PC-9 (cell line): Measurements from ENCODE around the gene LRRC71. TPM values are rescaled to one million over a fixed set of nuclear protein-coding genes. Genes with fewer than 3 reads are reported as not detected.

Experiments used
- BruUV-seq: library from RNA; stranded (reverse); fragments of 400-500 nt; replicated peaks from 2 replicates; lab custom pipeline; 2021; lab: Mats Ljungman, UMichigan
- CTCF ChIA-PET: fragments of 300-600 bp; sonication (Branson Sonifier 250); formaldehyde crosslinking; loops from one replicate; lab custom pipeline; 2022; ENCODE audit warnings: antibody characterized with exemption; lab: Charles Lee
- POLR2A ChIA-PET: fragments of 300-600 bp; sonication (Branson Sonifier 250); formaldehyde crosslinking; loops from one replicate; lab custom pipeline; 2022; ENCODE audit warnings: antibody characterized with exemption; ENCODE audit not compliant: unreplicated experiment; lab: Charles Lee
- DNase-seq, 2 experiments: peaks; one replicate each; pipeline versions ENCODE4 v3.0.0 to v3.0.0-alpha.2; 2015 to 2022; ENCODE audit warnings: mixed read lengths in 1 of 2
- H2AFZ ChIP-seq: fragments of 200-600 bp; sonication (generic); 2 replicates; pipeline ENCODE4 v1.8.1; 2017; ENCODE audit warnings: antibody characterized with exemption
- H3F3A ChIP-seq: fragments of 200-600 bp; sonication (generic); 2 replicates; pipeline ENCODE4 v1.8.1; 2017; ENCODE audit warnings: antibody characterized with exemption, mild to moderate bottlenecking, low read depth; ENCODE audit not compliant: insufficient read depth
- H3K27ac ChIP-seq: fragments of 200-600 bp; sonication (generic); 2 replicates; pipeline ENCODE4 v1.6.1; 2016; ENCODE audit warnings: mixed run types
- H3K27me3 ChIP-seq: fragments of 200-600 bp; sonication (generic); 2 replicates; pipeline ENCODE4 v1.6.1; 2016; ENCODE audit warnings: low read depth, mixed run types; ENCODE audit not compliant: insufficient read depth
- H3K36me3 ChIP-seq: fragments of 200-600 bp; sonication (generic); 2 replicates; pipeline ENCODE4 v1.6.1; 2016; ENCODE audit warnings: low read depth, mixed run types
- H3K4me1 ChIP-seq: fragments of 200-600 bp; sonication (generic); replicated peaks from 2 replicates; pipeline ENCODE4 v1.6.1; 2016; ENCODE audit warnings: mixed run types; ENCODE audit not compliant: insufficient read depth
- H3K4me2 ChIP-seq: fragments of 200-600 bp; sonication (generic); 2 replicates; pipeline ENCODE4 v1.6.1; 2017; ENCODE audit warnings: mixed run types
- H3K4me3 ChIP-seq: fragments of 200-600 bp; sonication (generic); 2 replicates; pipeline ENCODE4 v1.6.1; 2016; ENCODE audit warnings: mixed run types
- H3K79me2 ChIP-seq: fragments of 200-600 bp; sonication (generic); 2 replicates; pipeline ENCODE4 v1.6.1; 2017; ENCODE audit warnings: low read depth, mixed run types
- H3K9me2 ChIP-seq: fragments of 200-600 bp; sonication (generic); 2 replicates; pipeline ENCODE4 v1.8.1; 2017; ENCODE audit warnings: mild to moderate bottlenecking; ENCODE audit not compliant: insufficient read depth
- H3K9me3 ChIP-seq: fragments of 200-600 bp; sonication (generic); 2 replicates; pipeline ENCODE4 v1.8.1; 2016; ENCODE audit warnings: low read depth; ENCODE audit not compliant: insufficient read depth
- H4K20me1 ChIP-seq: fragments of 200-600 bp; sonication (generic); 2 replicates; pipeline ENCODE4 v1.8.1; 2017; ENCODE audit not compliant: insufficient read depth
- EZH2 ChIP-seq: fragments of 200-600 bp; sonication (generic); IDR thresholded peaks from 2 replicates; pipeline ENCODE4 v1.8.0; 2017; ENCODE audit warnings: antibody characterized with exemption, low read depth
- intact Hi-C: fragments of 100-400 bp; cut with micrococcal nuclease; formaldehyde crosslinking; loops from one replicate; pipeline ENCODE4 v1.10.0; 2022; ENCODE audit not compliant: unreplicated experiment
- total RNA-seq: library from RNA; stranded (reverse); gene quantifications from 2 replicates; pipeline ENCODE4 v1.2.3, GENCODE V29; 2021
- TF ChIP-seq, protein P1 (sequence below): fragments of 200-600 bp; sonication (generic); conservative IDR thresholded peaks from 2 replicates; pipeline ENCODE4 v1.6.1; 2017; ENCODE audit warnings: mixed run types, antibody characterized with exemption, mild to moderate bottlenecking, moderate library complexity

LRRC71 gene
- total RNA-seq, 1 experiment from 2014 or later = not detected

DNA sequence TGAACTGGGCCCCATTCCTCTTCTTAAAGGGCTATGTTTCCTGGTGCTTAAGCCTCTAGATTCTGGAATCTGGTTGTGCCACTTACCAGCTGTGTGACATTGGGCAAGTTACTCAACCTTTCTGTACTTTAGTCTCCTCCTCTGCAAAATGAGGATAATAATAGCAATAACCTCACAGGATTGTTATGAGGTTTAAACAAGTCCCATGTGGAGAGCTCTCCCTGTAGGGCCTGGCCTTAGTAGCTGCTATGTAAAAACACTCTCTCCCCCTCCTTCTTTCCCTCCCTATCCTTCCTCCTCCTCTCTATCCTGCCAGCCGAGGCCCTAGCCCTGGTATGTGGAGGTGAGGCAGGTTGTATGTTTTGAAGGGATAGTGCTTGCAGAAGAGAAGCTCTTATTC lies 35.1 kb upstream of the LRRC71 start:
- Histone ChIP-seq H3K4me2 (no peak overlapping the region), H3F3A (no peaks in the 10 kb centered on the region), H4K20me1 (no peaks in the 10 kb centered on the region), H3K9me2 (no peaks in the 10 kb centered on the region), H3K9me3 (no peaks in the 10 kb centered on the region), H3K27ac (no peak overlapping the region), H2AFZ (no peak overlapping the region), H3K4me3 (no peak overlapping the region), H3K4me1 (no peaks in the 10 kb centered on the region), H3K27me3 (peaks cover 33% of the 10 kb centered on the region), H3K36me3 (no peaks in the 10 kb centered on the region), H3K79me2 (no peaks in the 10 kb centered on the region)
- CTCF ChIA-PET = no interaction called here
- BruUV-seq = no TSS peak
- TF ChIP-seq, protein P1, sequence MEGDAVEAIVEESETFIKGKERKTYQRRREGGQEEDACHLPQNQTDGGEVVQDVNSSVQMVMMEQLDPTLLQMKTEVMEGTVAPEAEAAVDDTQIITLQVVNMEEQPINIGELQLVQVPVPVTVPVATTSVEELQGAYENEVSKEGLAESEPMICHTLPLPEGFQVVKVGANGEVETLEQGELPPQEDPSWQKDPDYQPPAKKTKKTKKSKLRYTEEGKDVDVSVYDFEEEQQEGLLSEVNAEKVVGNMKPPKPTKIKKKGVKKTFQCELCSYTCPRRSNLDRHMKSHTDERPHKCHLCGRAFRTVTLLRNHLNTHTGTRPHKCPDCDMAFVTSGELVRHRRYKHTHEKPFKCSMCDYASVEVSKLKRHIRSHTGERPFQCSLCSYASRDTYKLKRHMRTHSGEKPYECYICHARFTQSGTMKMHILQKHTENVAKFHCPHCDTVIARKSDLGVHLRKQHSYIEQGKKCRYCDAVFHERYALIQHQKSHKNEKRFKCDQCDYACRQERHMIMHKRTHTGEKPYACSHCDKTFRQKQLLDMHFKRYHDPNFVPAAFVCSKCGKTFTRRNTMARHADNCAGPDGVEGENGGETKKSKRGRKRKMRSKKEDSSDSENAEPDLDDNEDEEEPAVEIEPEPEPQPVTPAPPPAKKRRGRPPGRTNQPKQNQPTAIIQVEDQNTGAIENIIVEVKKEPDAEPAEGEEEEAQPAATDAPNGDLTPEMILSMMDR = no peak
- no peak for TF ChIP-seq EZH2
- no peak for DNase-seq
- POLR2A ChIA-PET = interaction anchor here (0.6 kb wide), 1 partner anchor 182 kb away, joined by 6 read pairs; no protein-coding TSS in a partner anchor
- intact Hi-C loops = no loop called here

DNA sequence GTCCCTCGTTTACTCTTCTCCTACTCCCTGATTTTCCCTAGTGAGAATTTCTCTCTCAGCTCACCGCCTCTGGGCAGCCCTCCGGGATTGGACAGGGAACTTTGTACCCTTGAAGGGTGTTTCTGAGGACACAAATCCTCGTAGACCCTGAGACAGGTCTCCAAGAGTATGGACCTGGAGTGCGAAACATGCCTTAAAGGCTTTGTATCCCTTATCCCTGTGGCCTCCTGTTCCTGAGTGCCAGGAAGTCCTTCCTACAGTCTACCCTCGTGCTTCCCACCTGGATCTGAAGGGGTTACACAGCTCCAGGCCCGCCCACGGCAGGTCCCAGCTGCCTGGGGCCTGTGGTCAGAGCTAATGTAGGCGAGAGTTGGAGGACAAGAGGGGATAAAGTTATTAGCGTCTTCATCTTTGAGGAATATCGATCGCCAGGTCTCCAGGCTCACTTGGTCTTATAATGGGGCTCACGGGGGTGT lies 34.5 kb upstream of the LRRC71 start:
- POLR2A ChIA-PET = interaction anchor here (0.6 kb wide), 1 partner anchor 182 kb away, joined by 6 read pairs; no protein-coding TSS in a partner anchor
- H3K36me3 ChIP-seq = no peaks in the 10 kb centered on the region
- no peak for TF ChIP-seq EZH2
- TF ChIP-seq, protein P1 = no peak
- no peak overlapping the region for H3K27ac ChIP-seq
- no peaks in the 10 kb centered on the region for H4K20me1 ChIP-seq
- H3K27me3 ChIP-seq = peaks cover 27% of the 10 kb centered on the region
- no peak for DNase-seq
- no peaks in the 10 kb centered on the region for H3K79me2 ChIP-seq
- H3K4me3 ChIP-seq = no peak overlapping the region
- H3K4me1 ChIP-seq = no peaks in the 10 kb centered on the region
- CTCF ChIA-PET = no interaction called here
- H3F3A ChIP-seq = no peaks in the 10 kb centered on the region
- no peak overlapping the region for H2AFZ ChIP-seq
- H3K9me3 ChIP-seq = no peaks in the 10 kb centered on the region
- H3K9me2 ChIP-seq = no peaks in the 10 kb centered on the region
- BruUV-seq = no TSS peak
- intact Hi-C loops = no loop called here
- H3K4me2 ChIP-seq = no peak overlapping the region

DNA sequence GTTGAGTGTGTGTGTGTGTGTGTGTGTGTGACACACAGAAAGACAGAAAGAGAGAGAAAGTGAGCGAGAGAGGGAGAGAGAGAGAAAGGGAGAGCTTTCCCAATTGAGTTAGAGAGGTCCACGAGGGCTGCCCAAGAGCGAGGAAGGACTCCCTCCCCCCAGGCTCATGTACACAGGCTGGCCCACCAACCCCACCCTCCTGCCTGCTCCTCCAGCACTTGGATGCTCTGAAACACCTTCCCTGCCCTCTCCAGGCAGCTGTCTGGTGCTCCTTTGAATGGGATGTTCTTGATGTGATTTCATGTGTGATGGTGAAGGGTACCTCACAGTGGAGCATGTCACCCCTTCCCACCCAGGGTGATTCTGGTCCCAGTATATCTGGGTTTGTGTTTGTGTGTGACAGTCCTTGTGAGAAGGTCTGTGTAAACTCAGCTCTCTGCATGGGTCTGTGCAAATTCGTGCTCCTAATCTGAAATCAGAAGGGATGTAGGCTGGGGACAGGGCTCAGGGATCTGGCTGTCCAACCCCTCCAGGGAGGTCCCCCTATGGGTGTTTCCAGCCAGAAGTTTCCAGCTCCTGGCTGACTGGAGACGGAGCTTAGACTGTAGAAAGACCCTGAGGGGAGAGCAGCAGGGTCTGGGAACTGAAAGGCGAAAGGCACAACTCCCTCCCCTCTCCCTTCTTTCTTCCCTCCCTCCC lies 33.7 kb upstream of the LRRC71 start:
- TF ChIP-seq, protein P1 = no peak
- TF ChIP-seq EZH2 = no peak

More for the DNA sequence above, 33.7 kb upstream of the LRRC71 start:
- Histone ChIP-seq H3K4me3 (no peak overlapping the region), H3K4me2 (no peak overlapping the region), H3K27me3 (peaks cover 32% of the 10 kb centered on the region), H3K4me1 (no peaks in the 10 kb centered on the region), H3K79me2 (no peaks in the 10 kb centered on the region), H3K36me3 (no peaks in the 10 kb centered on the region), H2AFZ (no peak overlapping the region), H3F3A (peaks cover 5% of the 10 kb centered on the region; the same call in 1 of the 2 replicates), H3K9me2 (no peaks in the 10 kb centered on the region), H3K27ac (no peak overlapping the region), H3K9me3 (no peaks in the 10 kb centered on the region), H4K20me1 (no peaks in the 10 kb centered on the region)
- CTCF ChIA-PET = interaction anchor here (0.5 to 0.6 kb wide), 3 partner anchors 81 to 201 kb away, joined by 3 to 16 read pairs (median 4); no protein-coding TSS in a partner anchor
- POLR2A ChIA-PET = interaction anchor here (0.6 kb wide), 1 partner anchor 332 kb away, joined by 4 read pairs; no protein-coding TSS in a partner anchor
- DNase-seq = no peak
- BruUV-seq = no TSS peak
- intact Hi-C loops = no loop called here
